Stimulated activated CD8-positive, alpha-beta memory T cell treated with anti-CD3 and anti-CD28 coated beads, Interleukin-2, amount 100 ng/mL, for 1 hour (primary cell): ENCODE measurements around the gene LIPC.

Experiments
- DNase-seq, 2 donors: peaks; one replicate each; pipeline ENCODE4 v3.0.0-alpha.2; 2020; ENCODE audit warnings: low read depth in 2 of 2

The LIPC gene

GRCh38 chr15:58436552-58436951, 4.8 kb downstream of the LIPC start:
- no peak for DNase-seq

- DNase-seq: no peak
Observed at GRCh38 chr15:58437531-58438105, 5.8 kb downstream of the LIPC start.

GRCh38 chr15:58438111-58438510, 6.3 kb downstream of the LIPC start:
- DNase-seq: no peak

- DNase-seq: no peak
Observed at GRCh38 chr15:58438956-58439355, 7.2 kb downstream of the LIPC start.

GRCh38 chr15:58440158-58440910, 8.5 kb downstream of the LIPC start:
- DNase-seq: no peak

GRCh38 chr15:58440922-58441321, 9.1 kb downstream of the LIPC start:
- no peak for DNase-seq

- DNase-seq: no peak
Observed at GRCh38 chr15:58441376-58442070, 9.7 kb downstream of the LIPC start.

GRCh38 chr15:58442122-58442521, 10.3 kb downstream of the LIPC start:
- no peak for DNase-seq

GRCh38 chr15:58443308-58443707, 11.5 kb downstream of the LIPC start:
- DNase-seq: no peak

- DNase-seq: no peak
Observed at GRCh38 chr15:58444056-58444455, 12.3 kb downstream of the LIPC start.

GRCh38 chr15:58444658-58445332, 13.0 kb downstream of the LIPC start:
- no peak for DNase-seq

- no peak for DNase-seq
Observed at GRCh38 chr15:58445865-58446264, 14.1 kb downstream of the LIPC start.

- no peak for DNase-seq
Observed at GRCh38 chr15:58446521-58446920, 14.7 kb downstream of the LIPC start.

- no peak for DNase-seq
Observed at GRCh38 chr15:58447271-58448010, 15.7 kb downstream of the LIPC start.

- no peak for DNase-seq
Observed at GRCh38 chr15:58448331-58448730, 16.5 kb downstream of the LIPC start.

- DNase-seq: no peak
Observed at GRCh38 chr15:58448906-58449305, 17.1 kb downstream of the LIPC start.

- no peak for DNase-seq
Observed at GRCh38 chr15:58451826-58452225, 20.0 kb downstream of the LIPC start.

- DNase-seq: no peak
Observed at GRCh38 chr15:58452775-58453174, 21.0 kb downstream of the LIPC start.

- DNase-seq: no peak
Observed at GRCh38 chr15:58453931-58454793, 22.4 kb downstream of the LIPC start.

- no peak for DNase-seq
Observed at GRCh38 chr15:58454950-58455401, 23.2 kb downstream of the LIPC start.
